ENCODE results near the gene KIF21B.

DNA sequence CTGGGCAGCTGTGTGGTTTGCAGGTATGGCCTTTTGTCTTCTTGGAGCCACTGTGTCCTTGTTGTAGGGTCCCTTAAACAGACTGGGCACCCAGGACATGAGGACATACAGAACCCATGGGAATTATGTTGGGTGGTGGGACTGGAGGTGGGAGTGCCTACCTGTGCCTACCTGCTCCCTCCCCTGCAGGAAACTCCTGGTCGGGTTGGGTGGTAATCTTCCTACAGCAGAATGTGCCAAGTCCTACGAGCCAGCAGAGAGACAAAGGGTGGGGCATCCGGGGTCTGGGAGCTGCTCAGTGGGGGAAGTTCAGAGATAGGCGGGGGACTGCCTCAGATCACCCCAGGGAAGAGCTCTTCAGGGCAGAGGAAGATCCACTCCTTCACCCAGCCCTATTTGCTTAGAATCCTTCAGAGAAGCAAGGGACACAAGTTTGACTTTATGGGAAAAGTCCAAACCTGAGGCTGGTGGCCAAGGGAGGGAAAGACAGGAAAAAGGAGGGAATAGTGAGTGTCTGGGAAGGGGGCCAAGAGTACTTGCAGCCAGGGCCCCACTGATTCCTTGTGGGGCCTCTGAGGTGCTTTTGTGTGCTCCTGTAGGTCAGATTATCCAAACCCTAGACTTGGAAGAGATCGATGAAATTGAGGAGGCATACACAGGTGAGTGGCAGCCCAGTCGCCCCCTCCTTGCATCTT lies 58.3 kb downstream of the KIF21B start:
- TF ChIP-seq, protein P1, sequence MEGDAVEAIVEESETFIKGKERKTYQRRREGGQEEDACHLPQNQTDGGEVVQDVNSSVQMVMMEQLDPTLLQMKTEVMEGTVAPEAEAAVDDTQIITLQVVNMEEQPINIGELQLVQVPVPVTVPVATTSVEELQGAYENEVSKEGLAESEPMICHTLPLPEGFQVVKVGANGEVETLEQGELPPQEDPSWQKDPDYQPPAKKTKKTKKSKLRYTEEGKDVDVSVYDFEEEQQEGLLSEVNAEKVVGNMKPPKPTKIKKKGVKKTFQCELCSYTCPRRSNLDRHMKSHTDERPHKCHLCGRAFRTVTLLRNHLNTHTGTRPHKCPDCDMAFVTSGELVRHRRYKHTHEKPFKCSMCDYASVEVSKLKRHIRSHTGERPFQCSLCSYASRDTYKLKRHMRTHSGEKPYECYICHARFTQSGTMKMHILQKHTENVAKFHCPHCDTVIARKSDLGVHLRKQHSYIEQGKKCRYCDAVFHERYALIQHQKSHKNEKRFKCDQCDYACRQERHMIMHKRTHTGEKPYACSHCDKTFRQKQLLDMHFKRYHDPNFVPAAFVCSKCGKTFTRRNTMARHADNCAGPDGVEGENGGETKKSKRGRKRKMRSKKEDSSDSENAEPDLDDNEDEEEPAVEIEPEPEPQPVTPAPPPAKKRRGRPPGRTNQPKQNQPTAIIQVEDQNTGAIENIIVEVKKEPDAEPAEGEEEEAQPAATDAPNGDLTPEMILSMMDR (IDR thresholded peaks at IDR 0.05; ENCODE audit: low read depth, low read length), result no peak
- TF ChIP-seq POLR2A (IDR thresholded peaks at IDR 0.05; ENCODE audit: extremely low read depth, insufficient read length) (no peak), MYC (IDR thresholded peaks at IDR 0.05; ENCODE audit: low read depth, low read length) (no peak), MAX (IDR thresholded peaks at IDR 0.05; ENCODE audit: low read depth, low read length) (no peak)
